Measurements from ENCODE around the gene TTC22.

Gene TTC22

DNA sequence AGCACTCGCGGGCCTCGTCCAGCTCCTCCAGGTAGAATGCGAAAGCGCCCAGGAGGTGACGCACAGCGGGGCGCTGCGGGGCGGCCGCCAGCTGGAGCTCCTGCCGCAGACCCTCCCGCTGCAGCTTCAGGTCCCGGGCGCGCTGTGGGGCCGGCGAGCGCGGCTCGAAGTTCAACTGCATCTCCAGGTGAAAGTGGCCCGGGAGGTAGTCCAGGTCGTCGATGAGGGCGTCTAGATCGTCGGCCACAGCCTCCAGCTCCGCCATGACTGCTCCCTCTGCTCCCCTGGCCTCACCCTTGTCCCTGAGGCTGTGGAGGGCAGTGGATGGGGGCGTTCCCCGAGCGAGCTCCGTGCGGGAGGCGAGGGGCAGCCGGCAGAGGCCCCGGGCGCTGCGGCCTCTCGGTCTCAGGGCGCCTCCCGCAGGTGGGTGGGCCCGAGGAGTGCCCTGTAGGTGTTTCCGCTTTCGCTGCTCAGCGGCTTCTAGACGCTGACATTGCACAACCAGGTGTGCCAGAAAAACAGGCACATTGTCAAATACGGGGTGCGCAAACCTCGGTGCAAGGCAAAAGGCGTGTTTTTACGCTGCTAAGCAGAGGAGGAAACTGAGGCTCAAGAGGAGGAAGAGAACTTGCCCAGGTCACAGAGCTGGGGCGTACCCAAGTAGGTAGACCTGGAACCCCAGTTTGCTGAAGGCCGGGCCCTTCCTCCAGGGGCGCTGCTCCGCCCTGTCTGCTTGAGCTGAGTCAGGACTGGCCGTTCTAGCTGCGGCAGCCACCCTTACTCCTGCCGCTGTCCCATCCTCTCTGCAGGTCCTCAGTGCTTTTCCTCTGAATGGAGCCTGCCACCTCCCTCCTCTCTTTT lies at the start of gene TTC22:
Gene TTC22 (minus strand): TSS at position 425 of the 861 bp plus-strand sequence. CDS start 160 bp downstream, at position 265.
- no peak for DNase-seq

DNA sequence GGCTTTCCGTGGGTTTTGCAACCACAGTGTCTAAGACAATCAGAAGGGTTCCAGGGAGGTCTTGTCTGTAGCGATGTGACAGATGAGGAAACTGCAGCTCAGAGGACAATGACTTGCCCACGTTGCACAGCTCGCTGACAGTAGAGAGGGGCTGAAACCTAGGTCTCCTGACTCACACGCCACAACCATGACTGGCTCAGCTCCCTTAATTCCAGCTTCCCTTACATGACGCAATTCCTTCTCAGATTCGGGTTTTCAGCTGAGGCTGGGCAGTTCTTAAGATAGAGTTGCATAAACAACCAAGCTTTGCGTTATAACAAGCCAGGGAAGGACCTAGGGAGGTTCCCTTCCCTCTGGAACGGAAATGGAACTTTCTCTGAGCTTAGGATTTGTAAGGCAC lies 49.6 kb upstream of the TTC22 start:
- DNase-seq, result peak; percentile 48

DNA sequence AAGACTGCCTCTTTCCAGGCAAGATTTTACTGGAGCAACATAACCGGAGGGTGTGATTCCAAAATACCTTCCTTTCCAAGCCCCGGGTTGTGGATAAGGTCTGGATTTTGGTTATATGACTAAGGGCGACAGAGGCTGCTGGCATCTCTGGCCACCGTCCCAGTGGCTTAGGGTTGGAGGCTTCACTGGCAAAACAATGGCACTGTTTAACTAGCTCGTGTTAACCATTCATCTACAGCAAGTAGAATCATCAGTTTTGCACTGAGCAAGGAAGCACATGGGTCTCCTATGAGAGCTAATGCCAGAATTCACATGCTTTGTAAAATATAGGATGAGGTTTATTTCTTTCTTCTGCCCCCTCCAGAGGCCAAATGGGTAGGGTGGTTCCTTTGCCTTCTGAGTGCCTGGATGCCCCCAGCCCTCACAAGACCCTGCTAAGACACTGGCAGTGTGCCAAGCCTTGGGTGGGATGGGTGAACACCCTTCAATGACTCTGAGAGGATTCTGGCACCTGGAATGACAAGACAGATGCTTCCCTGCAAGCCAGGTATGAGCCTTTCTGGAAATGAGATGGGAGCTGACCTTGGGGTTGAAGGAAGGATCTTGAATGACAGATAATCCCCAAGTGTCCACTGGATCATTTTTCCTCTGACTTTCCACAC lies 49.1 kb upstream of the TTC22 start:
- no peak for DNase-seq

DNA sequence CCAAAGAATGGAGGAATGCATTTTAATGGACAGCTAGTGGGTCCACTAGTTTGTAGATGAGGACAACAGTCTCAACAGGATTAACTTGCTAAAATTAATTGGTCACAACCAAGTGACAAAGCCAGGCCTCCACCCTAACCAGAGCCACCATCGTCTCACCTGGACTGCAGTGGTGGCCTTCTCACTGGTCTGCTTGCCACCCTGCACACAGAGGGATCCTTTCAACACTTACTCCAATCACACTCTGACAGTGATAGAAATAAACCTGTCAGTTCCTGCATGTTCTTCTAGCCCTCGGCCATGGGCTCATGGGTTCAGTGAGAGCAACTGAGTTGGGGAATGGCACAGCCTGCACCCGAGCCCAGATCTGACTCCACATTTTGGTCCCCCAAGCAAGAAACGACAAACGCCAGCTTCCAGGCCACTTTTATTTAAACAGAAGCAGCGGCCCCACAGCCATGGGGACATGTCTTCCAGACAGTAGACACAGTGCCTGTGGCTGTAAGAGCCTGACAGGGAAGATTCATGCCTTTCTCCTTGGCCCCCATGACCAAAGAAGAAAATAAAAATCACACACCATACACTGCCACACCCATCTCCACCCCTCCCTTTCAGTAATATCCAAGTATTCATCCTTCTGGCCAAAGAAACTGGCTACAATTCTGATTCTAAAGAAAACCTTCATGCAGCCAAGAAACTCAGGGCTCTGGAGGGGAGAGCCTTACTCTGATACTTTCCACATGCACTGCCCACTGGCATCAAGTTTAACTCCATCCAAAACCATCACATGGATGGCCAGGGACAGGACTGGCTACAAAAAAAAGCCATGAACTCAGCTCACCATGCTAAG lies 48.3 kb upstream of the TTC22 start:
- no peak for DNase-seq

DNA sequence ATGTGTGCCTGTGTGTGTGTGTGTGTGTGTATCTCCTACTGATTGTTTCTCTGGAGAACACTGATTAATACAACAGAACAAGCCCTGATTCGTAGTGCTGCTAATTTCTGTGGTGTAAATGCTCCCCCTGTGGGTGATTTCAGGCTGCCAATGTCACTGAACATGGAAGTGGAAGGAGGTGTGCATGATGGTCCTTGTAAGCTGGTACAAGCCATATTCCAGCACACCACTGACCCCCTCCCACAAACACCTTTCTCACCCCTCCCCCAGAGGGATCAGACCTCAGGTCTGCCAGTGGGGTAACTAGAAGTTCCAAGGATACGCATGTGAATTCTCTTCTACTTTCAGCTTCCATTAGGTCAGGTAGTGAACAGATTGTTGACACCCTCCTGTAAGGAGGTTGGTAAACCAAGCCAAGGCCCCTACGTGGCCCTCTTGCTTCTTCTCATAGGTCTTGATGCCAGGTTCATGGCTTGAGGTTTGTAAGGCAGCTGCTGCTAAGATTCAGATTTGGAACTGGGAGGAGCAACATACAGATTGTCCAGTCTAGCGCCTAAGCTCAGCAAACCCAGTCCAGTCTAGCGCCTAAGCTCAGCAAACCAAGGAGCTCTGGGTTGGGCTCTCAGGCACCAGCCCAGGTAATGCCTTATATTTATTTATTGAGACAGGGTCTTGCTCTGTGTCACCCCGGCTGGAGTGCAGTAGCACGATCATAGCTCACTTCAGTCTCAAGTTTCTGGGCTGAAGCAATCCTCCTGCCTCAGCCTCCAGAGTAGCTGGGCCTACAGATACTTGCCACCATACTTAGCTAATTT lies 47.2 kb upstream of the TTC22 start:
- no peak for DNase-seq

DNA sequence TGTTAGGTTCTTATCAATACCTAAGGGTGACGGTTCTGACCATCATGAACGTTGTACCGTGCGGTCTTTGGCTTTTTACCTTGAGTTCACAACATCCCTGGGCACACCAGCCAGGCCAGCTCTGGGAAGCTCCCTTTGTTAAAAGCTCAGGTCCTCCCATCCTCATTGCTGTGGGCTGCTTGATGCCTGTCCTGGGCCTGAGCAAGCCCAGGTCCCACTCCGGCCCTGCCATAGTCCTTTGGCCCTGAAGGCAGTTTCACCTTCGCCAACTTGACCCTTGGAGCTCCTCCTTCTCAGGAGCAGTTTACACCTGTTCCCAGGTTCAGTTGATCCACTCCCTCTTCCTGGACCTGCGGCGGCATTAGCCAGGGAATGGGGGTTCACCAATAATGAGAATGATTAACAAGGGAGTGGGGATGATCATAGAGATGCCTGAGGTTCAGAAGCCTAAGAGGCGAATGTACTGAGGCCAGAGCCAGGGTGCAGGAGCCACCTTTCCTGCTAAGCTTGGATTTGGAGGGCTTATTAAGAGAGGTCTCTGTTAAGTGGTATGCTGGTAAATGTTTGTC lies 45.7 kb upstream of the TTC22 start:
- no peak for DNase-seq

DNA sequence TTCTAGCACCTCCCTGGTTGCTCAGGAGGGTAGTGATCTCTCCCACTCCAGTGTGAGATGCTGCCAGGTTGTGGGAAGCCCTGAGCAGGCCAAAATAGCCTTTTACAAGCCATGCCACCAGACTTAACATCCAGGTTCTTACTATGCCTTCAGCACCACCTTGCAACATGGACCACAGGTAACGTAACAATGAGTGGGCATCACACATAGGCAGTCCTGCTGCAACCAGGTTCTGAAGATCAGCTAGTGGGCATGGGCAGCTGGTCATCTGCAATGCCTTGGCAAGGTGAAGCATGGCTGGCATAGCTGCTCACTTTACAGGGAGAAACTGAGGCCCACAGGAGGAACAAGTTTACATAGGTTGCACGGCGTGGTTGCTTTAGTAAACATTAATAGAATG lies 45.2 kb upstream of the TTC22 start:
- DNase-seq, result no peak

DNA sequence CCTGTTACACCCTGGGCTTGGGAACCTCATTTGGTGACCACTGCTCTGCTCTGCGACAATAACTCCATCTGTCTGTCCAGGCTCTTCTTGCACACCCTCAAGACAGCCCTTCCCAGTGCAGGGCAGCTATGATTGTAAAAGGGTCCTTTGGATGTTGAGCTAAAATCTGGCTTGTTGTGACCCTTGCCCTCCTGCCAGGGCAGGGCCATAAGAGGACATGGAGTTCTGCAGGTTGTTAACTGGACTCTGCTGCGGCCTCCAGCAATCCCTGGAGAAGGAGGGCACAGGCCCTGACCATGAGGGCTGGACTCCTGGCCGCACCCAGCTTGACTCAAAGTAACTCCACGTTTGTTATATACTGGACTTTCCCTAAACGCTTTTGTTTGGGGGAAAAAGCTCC lies 44.6 kb upstream of the TTC22 start:
- no peak for DNase-seq

DNA sequence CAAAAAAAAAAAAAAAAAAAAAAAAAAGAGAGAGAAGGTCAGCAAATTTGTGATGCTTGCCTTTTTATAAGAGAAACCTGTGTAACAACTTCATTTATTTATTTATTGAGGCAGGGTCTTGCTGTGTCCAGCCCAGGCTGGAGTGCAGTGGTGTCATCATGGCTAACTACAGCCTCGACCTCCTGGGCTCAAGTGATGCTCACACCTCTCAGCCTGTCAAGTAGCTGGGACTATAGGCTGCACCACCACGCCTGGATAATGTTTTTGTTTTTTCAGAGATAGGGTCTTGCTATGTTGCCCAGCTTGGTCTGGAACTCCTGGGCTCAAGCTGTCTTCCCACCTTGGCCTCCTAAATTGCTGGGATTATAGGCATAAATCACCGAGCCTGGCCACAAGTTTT lies 43.4 kb upstream of the TTC22 start:
- DNase-seq, result no peak

DNA sequence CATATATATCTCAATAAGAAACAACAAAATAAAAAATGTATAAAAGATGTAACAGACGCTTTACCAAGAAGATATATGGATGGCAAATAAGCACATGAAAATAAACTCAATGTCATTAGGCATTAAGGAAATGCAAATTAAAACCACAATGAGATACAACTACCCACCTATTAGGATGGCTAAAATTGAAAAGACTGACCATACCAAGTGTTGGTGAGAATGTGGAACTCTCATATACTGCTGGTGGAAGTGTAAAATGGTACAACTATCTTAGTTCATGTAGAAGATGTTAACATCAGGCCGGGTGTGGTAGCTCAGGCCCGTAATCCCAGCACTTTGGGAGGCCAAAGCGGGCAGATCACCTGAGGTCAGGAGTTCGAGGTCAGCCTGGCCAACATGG lies 42.3 kb upstream of the TTC22 start:
- DNase-seq, result no peak

DNA sequence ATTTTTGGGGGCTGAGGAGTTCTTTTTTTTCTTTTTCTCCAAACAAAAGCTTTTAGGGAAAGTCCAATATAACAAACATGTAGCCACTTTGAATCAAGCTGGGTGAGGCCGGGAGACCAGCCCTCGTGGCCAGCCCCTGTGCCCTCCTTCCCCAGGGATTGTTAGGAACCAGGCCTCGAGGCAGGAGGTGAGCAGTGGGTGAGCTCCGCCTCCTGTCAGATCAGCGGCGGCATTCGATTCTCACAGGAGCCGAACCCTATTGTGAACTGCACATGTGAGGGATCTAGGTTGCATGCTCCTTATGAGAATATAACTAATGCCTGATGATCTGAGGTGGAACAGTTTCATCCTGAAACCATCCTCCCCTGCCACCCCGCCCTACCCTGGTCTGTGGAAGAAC lies 41.8 kb upstream of the TTC22 start:
- no peak for DNase-seq

DNA sequence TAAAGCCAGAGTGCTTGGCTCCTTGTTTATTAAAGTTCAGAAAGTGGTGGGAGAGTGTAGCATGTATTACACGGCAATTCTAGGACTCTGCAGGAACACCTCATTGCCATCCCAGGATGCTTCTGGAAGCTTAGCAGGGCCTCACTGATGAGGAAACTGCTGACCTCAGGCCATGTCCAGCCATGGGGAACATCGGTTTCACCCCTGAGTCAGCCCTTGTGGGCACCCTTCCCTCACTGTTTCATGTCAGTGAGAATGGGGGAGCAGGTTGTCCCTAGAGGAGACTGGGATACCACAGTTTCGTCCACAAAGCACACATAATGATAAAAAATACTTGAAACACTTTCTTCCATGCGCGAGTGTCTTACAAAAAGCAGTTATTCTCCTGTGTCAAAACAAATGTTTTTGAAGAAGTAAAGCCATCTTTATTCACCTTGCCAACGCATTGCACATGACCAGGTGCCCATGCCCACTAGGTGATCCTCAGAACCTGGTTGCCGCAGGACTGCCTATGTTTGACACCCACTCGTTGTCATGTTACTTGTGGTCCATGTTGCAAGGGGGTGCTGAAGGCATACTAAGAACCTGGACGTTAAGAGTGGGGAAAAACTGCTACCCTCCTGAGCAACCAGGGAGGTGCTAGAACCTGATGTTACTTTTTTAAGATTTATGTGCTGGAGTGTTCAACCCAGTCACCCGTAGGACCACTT lies 41.2 kb upstream of the TTC22 start:
- no peak for DNase-seq

DNA sequence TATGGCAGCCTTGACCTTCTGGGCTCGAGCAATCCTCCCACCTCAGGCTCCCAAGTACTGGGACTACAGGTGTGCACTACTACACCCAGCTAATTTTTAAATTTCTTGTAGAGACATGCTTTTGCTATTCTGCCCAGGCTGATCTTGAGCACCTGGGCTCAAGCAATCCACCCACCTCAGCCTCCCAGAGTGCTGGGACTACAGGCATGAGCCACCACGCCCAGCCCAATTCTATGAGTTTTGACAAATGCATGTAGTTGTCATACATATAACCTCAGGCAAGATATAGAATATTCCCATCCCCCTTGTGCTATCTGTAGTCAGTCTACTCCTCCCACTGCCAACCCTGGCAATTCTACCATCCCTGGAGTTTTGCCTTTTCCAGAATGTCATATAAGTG lies 38.7 kb upstream of the TTC22 start:
- no peak for DNase-seq

DNA sequence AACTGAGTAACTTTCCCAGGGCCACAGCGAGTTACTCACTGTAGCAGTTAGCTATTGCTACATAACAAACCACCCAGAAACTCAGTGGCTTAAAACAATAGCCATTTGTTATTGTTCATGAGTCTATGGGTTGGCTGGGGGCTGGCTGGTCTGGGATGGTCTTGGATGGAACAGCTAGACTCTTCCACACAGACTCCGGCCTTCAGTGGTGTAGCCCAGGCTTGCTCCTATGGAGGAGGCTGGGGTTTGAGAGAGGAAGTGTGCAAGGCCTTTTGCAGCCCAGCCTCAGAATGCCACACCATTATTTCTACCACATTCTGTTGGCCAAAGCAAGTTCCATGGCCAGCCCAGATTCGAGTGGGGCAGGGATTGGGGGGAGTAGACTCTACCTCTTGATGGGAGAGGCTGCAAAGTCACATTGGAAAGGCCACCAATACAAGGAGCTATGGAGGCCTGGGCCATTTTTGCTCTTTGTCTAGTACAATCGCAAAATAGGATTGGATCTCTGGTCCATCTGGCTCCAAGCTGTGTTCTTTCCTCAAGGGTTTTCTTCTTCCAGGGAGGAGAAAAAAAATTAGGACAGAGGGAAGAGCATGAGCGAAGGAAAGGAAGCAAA lies 37.5 kb upstream of the TTC22 start:
- no peak for DNase-seq

DNA sequence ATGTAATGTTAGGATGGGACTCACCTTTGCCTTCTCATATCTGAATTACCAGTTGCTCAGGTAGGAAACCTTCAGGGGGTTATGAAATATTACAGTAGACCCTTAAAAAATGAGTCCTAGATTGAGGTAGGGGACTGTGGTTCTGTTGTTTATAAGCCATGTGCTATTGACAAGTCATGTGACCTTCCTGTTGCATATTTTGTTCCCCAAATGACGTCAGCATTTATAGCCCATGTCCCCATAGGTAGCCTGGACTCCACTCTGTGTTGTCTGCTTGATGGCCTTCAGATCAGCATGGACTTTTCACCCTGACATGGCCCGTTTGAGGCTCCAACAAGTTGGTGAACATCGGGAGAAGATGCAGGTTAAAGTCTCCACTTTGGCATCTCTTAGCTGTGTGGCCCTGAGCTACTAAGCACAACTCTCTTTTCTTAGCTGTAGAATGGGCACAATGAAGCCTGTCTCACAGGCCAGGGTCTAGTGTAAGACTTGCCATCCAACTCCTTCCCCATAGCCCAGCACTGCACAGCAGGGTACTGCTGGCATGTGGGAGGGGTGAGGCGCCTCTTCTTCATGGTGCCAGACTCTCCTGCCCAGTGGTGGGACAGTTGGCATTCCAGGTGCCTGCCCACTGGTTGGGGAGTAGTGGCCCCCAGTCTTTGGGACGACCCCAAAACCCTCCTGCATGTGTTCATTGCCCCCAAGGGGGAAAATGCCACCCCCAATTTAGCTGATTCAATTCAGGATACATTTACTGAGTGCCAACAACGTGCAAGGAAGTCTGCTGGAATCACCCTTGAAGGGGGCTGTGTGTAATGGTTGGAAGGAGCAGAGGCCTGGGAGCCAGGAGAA lies 36.1 kb upstream of the TTC22 start:
- DNase-seq, result no peak

DNA sequence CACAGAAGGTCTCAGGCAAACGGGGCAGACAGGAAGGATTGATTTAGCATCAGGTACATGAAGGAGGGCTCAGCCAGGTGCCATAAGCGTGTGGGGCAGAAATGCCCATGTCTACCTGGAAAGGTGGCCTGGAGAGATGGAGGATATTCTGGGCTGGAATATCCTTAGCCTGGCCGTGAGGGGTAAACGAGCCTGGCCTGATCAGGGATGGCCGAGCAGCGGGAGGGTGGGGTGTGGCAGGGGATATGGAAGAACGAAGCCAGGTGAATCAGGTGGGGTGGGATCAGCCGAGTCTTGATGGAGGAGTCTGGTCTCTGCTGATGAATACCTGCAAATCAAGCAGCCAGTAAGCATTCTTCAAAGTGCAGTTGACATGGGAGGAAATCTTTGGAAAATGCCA lies 35.5 kb upstream of the TTC22 start:
- no peak for DNase-seq

DNA sequence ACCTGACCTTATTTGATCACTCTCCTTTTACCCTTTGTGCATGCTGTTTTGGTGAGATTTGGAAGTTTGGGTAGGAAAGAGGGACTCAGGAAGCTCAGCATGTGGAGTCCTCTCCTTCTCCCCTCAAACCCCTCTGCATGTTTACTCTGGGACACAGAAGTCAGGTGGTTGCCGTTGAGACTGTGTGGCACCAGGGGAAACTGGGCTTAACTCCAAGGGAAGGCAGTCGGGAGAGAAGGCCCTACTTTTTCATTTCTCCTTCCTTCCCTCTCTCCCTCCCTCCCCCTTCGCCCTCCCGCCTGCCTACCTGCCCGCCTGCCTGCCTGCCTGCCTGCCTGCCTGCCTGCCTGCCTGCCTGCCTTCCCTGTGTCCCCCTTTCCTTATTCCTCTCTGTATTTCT lies 34.8 kb upstream of the TTC22 start:
- no peak for DNase-seq

DNA sequence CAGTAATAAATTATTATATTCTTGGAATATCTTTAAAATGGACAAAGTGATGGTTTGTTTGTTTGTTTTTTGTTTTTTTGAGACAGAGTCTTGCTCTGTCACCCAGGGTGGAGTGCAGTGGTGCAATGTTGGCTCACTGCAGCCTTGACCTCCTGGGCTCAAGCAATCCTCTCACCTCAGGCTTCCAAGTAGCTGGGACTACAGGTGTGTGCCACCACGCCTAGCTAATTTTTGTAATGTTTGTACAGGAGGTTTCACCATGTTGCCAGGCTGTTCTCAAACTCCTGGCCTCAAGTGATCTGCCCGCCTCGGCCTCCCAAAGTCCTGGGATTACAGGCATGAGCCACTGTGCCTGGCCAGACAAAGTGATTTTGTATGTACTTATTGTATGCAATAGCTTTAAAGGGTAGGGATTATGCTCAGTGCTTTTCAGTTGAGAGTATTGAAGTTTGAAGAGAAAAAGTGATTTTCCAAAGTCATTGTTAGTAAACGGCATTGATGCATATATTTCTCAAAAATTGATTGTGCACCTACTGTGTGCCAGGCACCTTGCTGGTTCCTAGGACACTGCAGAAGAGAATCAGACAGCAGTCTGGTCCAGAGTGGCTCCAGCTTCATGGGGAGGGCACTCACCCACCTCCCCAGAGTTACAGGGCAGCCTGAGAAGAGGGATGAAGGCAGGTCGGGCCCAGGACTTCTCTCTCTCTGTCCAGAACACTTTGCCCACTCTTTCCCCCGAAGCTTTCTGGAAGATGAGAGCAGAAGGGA lies 34.2 kb upstream of the TTC22 start:
- no peak for DNase-seq

DNA sequence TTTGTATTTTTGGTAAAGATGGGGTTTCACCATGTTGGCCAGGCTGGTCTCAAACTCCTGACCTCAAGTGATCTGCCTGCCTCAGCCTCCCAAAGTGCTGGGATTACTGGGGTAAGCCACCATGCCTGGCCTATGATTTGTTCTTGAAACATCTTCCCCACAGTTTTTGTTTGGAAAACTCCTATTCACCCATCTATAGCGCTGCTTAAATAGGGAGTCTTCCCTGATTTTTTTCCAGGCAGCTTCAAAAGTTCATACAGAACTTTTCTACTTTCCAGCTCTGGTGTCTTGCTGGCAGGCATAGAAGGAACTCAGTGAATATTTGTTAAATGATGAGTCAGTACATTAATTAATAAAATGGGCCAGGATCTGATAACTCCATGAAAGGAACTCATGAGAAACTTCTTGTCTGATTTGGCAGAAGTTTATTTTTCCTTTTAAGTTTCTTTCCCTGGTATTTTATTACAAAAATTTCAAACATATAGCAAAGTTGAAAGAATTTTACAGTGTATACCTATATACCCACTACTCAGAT lies 33.0 kb upstream of the TTC22 start:
- no peak for DNase-seq

Measured in SIG-M5 (cell line).